Measurements from ENCODE around the gene FAM151A. TPM values are rescaled to one million over a fixed set of nuclear protein-coding genes. Genes with fewer than 3 reads are reported as not detected.

Gene FAM151A
- polyA plus RNA-seq, 1 donor (not counting 4 experiments of a cell fraction or from before 2014, with no cell fraction given) = 0.07 TPM

- no peak for FAIRE-seq
- dilution Hi-C loops (cut with MboI; ENCODE audit: extremely low pct_ligation_motif_present, low sequenced_read_pairs) = no loop called here
Observed at GRCh38 chr1:54610048-54610447, 13.3 kb downstream of the FAM151A start.

GRCh38 chr1:54609301-54609921 lies 13.9 kb downstream of the FAM151A start:
- Histone ChIP-seq H3K9me1 (ENCODE audit: control insufficient read depth, extremely low read depth, insufficient read depth, low read length) (peaks cover 2% of the 10 kb centered on the region), H4K20me1 (ENCODE audit: control insufficient read depth, extremely low read depth, insufficient read depth, low read length) (no peaks in the 10 kb centered on the region), H3K4me3 (ENCODE audit: control insufficient read depth in 2 of 3, extremely low read depth in 1 of 3, insufficient read depth in 2 of 3, low read depth in 1 of 3, low read length in 3 of 3) (no peak overlapping the region), H3K9ac (ENCODE audit: control insufficient read depth, extremely low read depth, insufficient read depth, low read length) (no peak overlapping the region), H3K79me2 (ENCODE audit: control insufficient read depth, insufficient read depth, low read length) (no peaks in the 10 kb centered on the region), H3K36me3 (ENCODE audit: control insufficient read depth in 2 of 2, extremely low read depth in 1 of 2, insufficient read depth in 2 of 2, low read length in 2 of 2) (no peaks in the 10 kb centered on the region), H3K4me1 (ENCODE audit: control insufficient read depth, extremely low read depth, insufficient read depth, low read length) (peaks cover 8% of the 10 kb centered on the region), H2AFZ (ENCODE audit: control insufficient read depth, low read length) (no peak overlapping the region), H3K9me3 (ENCODE audit: control insufficient read depth, low read depth, low read length) (no peaks in the 10 kb centered on the region), H3K4me2 (ENCODE audit: control insufficient read depth, extremely low read depth, insufficient read depth, low read depth, low read length) (no peak overlapping the region), H3K27me3 (ENCODE audit: control insufficient read depth, extremely low read depth, insufficient read depth, low read length) (no peaks in the 10 kb centered on the region), H3K27ac (ENCODE audit: control insufficient read depth, insufficient read depth, low read length) (no peak overlapping the region)
- TF ChIP-seq CTCF (optimal IDR thresholded peaks at IDR 0.05 in 1 of 3, IDR thresholded peaks at IDR 0.05 in 1 of 3, conservative IDR thresholded peaks at IDR 0.05 in 1 of 3; ENCODE audit: extremely low read depth in 1 of 3, insufficient read depth in 2 of 3, low read length in 3 of 3) = no peak
- TF ChIP-seq EZH2 (IDR thresholded peaks at IDR 0.05; ENCODE audit: low read length) = no peak
- DNase-seq (ENCODE audit: low read depth, low spot score) (no peak), FAIRE-seq (no peak)
- dilution Hi-C loops (cut with MboI; ENCODE audit: extremely low pct_ligation_motif_present, low sequenced_read_pairs) = no loop called here

More at GRCh38 chr1:54610048-54610447, 13.3 kb downstream of the FAM151A start:
- peaks cover 5% of the 10 kb centered on the region for H3K4me1 ChIP-seq (ENCODE audit: control insufficient read depth, extremely low read depth, insufficient read depth, low read length)
- TF ChIP-seq CTCF (optimal IDR thresholded peaks at IDR 0.05 in 1 of 3, IDR thresholded peaks at IDR 0.05 in 1 of 3, conservative IDR thresholded peaks at IDR 0.05 in 1 of 3; ENCODE audit: extremely low read depth in 1 of 3, insufficient read depth in 2 of 3, low read length in 3 of 3) (no peak), EZH2 (IDR thresholded peaks at IDR 0.05; ENCODE audit: low read length) (no peak)
- no peaks in the 10 kb centered on the region for H3K36me3 ChIP-seq (ENCODE audit: control insufficient read depth in 2 of 2, extremely low read depth in 1 of 2, insufficient read depth in 2 of 2, low read length in 2 of 2)
- H3K9ac ChIP-seq (ENCODE audit: control insufficient read depth, extremely low read depth, insufficient read depth, low read length) = no peak overlapping the region
- H3K4me2 ChIP-seq (ENCODE audit: control insufficient read depth, extremely low read depth, insufficient read depth, low read depth, low read length) = no peak overlapping the region
- H2AFZ ChIP-seq (ENCODE audit: control insufficient read depth, low read length) = no peak overlapping the region
- H3K79me2 ChIP-seq (ENCODE audit: control insufficient read depth, insufficient read depth, low read length) = no peaks in the 10 kb centered on the region
- no peak overlapping the region for H3K4me3 ChIP-seq (ENCODE audit: control insufficient read depth in 2 of 3, extremely low read depth in 1 of 3, insufficient read depth in 2 of 3, low read depth in 1 of 3, low read length in 3 of 3)
- H3K9me1 ChIP-seq (ENCODE audit: control insufficient read depth, extremely low read depth, insufficient read depth, low read length) = peaks cover 2% of the 10 kb centered on the region
- H4K20me1 ChIP-seq (ENCODE audit: control insufficient read depth, extremely low read depth, insufficient read depth, low read length) = no peaks in the 10 kb centered on the region
- DNase-seq (ENCODE audit: low read depth, low spot score) = no peak
- no peaks in the 10 kb centered on the region for H3K27me3 ChIP-seq (ENCODE audit: control insufficient read depth, extremely low read depth, insufficient read depth, low read length)
- H3K9me3 ChIP-seq (ENCODE audit: control insufficient read depth, low read depth, low read length) = no peaks in the 10 kb centered on the region
- no peak overlapping the region for H3K27ac ChIP-seq (ENCODE audit: control insufficient read depth, insufficient read depth, low read length)

Data from keratinocyte (primary cell).